IPS-18c (cell line): ENCODE data around the gene OSBPL5.

Experiments
- H3K4me3 ChIP-seq: 2 replicates; pipeline ENCODE4 v1.7.0; 2013; ENCODE audit warnings: low read depth, mild to moderate bottlenecking, low read length, moderate library complexity; ENCODE audit not compliant: insufficient read depth
- H3K9me3 ChIP-seq: one replicate; pipeline ENCODE4 v1.6.1; 2013; ENCODE audit warnings: mild to moderate bottlenecking, low read length, moderate library complexity; ENCODE audit not compliant: control insufficient read depth, insufficient read depth

The OSBPL5 gene

DNA sequence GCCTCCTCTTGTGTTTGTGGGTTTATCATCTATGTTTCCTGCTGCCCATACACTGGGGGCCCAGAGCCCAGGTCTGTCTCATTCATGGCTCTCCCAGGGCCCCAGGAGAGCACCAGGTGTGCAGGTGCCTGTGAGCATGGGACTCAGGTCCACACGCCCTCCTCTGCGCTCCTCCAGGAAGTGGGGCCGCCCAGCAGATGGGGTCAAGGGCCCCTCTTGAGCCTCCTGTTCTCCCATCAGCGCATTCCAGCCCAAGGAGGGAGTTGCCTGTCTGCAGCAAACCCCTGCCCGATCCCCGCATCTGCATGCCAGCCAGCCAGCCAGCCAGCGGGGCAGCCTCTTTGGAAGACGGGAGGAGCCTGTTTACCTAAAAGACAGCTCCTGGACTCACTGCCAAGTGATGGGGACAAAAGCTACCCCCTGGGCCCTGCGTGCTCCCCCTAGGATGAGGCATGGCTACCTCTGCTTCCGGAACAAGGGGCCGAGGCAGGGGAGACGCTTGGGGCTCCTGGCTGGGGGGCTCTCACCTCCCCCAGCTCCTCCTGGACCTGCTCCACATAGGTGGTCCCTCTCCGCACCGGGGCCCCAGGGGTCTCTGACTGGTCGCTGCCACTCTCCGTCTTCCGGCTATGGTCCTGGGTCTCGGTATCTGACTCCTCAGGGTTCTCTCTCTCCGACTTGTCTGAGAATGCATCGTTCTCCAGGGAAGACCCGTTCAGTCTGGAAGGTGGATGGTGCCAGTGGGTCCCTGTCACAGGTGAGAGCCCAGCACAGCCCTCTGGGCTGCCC, 58.2 kb downstream of the OSBPL5 start:
- Histone ChIP-seq H3K4me3 (no peak overlapping the region), H3K9me3 (peaks cover 7% of the 10 kb centered on the region)

DNA sequence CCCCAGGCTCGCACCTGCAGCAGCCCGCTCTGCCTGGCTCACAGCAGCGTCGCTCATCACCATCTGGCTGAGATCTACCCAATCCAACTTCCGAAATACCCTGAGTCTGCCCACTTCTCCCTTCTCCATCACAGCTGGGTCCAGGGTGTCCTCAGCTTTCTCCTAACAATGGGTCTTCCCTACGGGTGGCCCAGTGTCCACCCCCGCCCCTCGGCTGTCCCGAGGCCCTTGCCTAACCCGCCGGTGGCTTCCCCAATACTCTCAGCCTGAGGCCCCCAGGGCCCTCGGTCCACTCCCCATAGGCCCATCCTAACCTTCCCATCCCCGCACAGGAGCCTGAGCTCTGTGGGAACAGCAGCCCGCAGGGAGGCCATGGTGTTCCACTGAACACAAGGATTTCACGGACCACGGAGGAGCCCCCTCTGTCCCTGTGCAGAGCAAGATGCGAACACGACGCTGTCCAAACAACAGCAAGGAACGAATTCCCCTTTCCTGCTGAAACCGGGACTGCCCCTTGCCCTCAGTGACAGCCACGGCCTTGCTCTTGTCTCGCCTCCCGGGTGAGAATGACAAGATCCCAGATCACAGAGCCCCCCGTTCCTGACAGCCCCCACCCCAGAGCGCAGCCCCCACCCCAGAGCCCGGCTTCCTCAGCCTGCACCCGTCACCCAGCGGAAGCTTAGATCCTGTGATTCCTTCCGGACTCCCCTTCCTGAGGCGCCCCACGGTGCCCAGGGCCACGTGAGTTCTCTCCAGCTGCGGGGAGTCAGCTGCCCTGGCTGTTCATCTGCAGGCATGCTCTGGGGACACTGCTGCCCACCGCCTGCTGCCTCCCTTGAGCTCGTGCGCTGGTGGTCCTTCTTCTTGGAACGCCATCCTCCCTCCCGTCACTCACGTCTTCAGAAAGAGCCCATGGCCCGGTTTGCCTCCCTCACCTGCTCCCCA, 59.0 kb downstream of the OSBPL5 start:
- Histone ChIP-seq H3K4me3 (no peak overlapping the region), H3K9me3 (peaks cover 2% of the 10 kb centered on the region)

DNA sequence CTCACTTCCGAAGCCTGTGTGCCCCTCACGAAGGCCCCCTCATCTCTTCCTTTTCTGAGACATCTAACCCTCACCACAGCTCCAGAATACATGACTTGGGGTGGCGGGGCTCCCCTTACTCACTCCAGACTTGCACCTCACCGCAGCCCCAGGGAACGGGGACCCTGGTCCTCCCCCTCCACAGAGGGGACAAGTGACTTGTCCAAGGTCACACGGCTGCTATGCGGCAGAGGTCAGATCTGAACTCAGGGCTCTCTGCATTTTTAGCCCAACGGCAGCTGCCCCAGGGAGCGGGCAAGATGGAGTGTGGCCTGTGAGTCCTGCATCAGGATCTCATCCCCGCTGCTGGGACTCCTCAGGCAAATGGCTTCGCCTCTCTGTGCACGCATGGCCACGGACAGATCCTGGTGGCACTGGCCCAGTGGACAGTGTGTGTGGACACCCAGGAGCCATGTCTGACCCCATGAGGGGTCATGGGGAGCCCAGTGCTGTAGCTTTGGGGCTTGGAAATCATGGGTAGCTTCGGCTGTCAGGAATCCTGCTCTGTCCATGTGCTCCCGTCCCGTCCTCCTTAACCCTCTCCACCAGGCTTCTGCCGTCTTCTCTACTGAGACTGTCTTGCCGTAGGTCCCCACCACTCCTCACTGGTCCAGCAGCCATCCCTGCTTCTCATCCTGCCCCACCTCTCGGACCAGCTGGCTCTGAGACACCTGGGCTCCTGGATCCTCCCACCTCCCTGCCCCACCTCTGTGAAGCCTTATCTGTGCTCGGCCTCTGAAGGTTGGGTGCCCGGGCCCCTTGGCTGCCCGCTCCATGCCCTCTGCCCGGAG, 59.9 kb downstream of the OSBPL5 start:
- no peak overlapping the region for H3K4me3 ChIP-seq

DNA sequence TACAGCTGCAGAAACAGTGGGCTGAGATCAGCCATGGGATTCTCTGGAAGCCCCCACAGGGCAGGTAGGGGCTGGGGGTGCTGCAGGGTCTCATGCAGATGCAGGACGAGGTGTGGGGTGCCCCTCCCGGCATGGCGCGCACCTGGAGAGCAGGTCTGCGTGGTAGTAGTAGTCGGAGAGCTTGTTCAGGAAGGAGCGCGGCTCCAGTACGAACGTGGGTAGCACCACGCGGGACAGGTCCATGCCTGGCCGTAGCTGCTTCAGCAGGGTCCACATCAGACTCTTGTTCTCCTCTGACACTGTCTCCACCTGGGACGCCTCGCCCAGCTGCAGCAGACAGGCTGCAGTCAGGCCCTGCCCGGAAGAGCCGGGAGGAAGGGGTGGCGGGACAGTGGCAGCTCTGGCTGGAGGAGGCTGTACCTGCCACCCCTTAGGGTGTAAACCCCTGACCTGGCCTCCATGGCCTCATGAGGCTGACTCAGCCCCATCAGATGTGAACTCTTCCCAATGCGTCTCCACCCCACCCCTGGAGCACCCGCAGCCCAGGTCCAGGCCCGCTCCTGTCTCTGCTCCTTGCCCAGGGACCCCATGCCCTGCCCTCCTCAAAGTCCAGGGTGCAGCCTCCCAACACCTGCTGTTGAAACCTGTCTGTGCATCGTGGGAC, 60.9 kb downstream of the OSBPL5 start:
- Histone ChIP-seq H3K4me3 (no peak overlapping the region), H3K9me3 (peaks cover 2% of the 10 kb centered on the region)

More for the DNA sequence above, 59.9 kb downstream of the OSBPL5 start:
- peaks cover 2% of the 10 kb centered on the region for H3K9me3 ChIP-seq

DNA sequence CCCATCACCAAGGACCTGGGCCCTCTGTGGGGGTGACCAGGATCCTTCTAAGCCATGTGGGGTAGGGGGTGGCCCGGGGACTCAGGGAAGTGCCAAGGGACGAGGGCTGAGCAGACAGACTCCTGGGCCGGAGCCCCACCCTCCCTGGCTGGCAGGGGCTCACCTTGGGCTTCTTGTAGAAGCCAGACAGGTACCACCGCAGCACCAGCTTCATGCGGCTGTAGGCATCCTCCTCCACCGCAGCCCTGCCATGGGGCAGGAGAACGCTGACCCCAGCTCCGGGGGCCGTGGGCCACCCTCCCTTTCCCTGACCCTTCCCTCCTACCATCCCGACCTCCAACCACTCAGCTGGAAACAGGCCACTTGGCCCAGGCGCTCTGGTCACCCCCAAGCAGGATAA, 62.0 kb downstream of the OSBPL5 start:
- peaks cover 2% of the 10 kb centered on the region for H3K9me3 ChIP-seq
- no peak overlapping the region for H3K4me3 ChIP-seq

DNA sequence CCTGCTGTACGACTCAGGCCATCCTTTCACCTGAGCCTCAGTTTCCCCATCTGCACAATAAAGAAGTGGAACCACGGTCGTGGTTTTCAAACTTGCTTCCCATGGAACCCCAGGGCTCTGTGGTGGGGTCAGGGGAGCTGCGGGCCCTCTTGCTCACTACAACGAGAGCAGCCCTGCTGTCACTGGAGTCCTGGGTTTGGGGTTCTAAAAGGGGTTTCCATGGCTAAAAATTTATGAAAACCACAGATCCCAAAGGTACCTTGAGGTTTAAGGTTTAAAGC, 62.5 kb downstream of the OSBPL5 start:
- Histone ChIP-seq H3K4me3 (no peak overlapping the region), H3K9me3 (peaks cover under 1% of the 10 kb centered on the region)

DNA sequence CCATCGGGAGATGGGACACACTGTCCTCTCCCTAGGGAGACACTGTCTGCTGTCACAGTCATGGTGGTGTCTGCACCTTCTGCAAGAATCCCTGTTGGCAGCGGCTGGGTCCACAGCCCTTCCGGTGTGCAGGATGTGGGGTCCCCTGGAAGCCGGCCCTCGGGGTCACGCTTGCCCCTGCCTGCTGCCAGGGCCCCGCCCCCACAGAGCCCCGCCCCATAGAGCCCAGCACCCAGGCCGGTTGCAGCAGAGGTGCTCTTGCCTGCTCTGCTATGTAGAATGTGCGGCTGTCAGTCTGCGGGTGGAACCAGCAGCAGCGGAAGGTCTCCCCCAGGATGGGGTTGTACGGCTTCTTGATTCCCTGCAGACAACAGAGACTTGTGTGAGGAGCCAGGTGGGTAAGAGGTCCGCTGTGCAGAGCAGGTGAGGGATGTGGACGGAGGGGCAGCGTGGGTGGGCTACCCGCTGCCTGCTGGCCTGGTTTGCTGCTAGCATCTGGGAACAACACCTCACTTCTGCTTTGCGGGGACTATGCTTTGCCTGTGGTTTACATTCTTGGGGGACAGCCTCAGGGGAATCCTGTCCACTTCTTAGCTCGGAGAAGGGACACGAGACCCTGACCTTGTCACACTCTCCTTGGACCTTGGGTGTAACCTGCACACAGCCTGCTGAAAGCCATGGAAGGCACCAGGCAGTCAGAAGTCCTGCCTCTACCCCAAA, 63.0 kb downstream of the OSBPL5 start:
- Histone ChIP-seq H3K9me3 (no peaks in the 10 kb centered on the region), H3K4me3 (no peak overlapping the region)

DNA sequence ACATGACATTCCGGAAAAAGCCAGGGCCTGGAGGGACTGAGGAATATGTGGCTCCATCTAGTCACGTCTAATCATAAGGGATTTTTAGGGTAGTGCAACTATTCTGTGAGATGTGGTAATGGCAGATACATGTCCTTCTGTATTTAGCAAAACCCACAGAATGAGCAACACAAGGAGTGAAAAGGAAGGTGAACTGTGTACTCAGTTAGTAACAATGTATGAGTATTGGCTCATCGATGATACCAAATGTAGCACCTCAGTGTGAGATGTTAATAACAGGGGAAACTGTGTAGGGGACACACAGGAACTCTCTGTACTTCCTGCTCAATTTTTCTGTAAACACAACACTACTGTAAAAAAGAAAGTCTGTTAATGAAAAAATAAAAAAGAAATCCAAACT, 65.9 kb downstream of the OSBPL5 start:
- H3K4me3 ChIP-seq, result no peak overlapping the region
- H3K9me3 ChIP-seq, result no peaks in the 10 kb centered on the region

DNA sequence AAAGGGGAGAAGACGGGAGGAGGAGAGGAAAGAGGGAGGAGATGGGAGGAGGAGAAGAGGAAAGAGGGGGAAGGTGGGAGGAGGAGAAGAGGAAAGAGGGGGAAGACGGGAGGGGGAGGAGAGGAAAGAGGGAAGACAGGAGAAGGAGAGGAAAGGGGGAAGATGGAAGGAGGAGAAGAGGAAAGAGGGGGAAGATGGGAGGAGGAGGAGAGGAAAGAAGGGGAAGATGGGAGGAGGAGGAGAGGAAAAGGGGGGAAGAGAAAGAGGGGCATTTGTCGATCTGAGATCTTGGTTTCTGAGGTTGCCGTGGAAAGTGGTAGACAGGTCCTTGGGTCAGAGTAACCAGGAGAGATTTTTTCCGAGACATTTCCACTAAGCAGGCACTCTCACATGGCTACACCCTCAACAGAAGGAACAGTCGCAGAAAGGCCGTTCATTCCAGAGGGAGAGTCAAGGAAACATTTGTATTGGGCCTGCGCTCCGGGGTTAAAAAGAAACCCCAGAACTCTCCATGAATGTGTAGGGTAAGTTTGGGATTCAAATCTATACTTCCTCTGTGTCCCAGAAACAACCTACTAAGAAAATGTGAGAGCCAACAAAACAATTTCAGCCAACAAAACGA, 68.1 kb downstream of the OSBPL5 start:
- Histone ChIP-seq H3K4me3 (no peak overlapping the region), H3K9me3 (no peaks in the 10 kb centered on the region)

DNA sequence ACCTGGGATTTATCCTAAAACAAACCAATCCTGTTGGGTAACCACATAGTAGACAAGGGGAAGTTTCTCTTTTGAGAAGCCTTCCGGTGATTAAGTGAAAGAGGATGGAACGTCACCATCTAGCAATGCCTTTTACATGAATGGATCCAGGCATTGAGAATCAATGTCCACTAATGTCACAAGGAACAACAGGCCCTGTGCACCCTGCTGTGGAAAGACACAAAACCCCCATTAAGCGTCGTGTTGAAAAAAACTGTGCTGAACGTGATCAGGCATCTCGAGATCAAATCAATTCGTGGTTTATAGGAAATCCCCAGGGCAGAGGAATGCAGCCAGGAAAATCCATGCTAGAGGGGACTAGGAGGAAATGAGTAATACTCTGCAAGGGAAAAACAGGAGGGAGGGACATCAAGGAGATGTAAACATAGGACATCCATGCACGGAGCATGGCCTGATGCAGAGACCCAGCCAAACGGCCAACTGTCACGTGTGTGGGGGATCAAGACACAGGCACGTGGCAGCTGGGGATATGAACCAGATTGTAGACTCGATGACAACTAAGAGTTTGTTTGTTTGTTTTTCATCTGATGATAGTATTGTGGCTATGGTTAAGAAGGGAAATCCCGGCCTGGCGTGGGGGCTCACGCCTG, 69.3 kb downstream of the OSBPL5 start:
- no peaks in the 10 kb centered on the region for H3K9me3 ChIP-seq
- H3K4me3 ChIP-seq, result no peak overlapping the region

DNA sequence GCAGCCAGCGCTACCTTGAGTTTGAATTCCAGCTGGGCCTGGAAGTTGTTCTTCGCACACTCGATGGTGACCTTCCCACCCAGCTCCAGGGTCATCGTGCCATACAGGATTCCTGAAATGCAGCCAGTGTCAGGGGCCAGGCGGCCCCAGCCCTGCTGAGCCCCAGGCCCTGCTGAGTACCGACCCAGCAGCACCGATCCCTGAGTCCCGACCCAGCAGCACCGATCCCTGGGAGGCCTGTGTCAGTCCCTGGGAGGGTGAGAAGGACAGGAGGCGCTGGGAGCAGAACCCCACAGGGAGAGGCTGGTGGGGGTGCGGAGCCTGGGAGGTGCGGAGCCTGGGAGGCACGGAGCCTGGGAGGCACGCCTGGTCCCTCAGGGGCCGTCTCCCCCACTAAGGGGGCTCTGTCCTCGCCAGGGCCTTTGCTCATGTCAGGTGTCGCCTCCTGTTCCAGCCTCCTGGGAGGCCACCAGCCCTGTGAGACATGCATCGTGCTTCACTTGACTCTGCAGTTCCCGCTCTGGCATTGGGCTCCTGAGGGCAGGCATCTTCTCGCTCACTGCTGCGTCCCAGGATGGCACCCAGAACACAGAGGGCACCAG, 70.8 kb downstream of the OSBPL5 start:
- H3K9me3 ChIP-seq, result no peaks in the 10 kb centered on the region
- H3K4me3 ChIP-seq, result no peak overlapping the region

DNA sequence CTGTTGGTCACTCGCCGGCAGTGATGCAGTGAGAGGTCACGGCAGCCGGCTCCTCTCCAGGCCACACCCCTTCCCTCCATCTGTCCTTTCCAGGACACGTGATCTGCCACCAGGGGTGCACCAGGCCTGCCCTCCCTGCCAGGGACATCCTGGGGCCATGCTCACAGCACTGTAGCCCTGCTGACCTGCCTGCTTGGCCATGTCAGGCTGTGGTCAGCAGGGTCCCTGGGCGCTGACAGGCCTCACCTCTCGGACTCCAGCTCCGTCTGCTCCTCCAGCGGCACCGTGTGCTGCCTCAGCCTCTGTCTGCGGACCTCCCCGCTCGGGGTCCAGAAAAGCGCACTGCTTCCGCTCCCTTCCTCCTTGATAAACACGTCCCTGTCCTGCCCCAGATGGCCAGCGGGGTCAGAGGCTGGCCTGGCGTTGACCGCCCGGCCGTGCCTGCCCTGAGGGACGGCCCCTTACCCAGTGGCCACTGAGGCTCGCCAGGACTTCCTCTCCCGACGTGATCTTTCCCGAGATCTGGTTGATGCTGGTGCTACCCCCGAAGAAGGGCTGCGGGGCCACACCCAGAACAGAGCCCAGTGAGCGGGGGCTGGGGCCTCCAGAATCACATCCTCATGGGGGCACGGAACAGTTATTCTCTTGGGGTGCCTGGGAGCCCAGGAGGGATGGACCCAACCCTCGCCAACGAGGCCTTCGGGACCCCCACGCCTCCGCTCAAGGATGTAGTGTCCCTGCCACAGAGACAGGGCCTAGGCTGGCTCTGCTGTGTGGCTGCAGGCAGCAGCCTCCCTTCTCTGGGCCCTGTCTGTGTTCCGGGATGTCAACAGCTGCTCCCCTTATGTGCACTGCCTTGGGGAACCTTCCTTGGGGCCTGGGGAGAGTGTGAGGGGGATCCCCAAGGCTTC, 71.6 kb downstream of the OSBPL5 start:
- no peaks in the 10 kb centered on the region for H3K9me3 ChIP-seq
- no peak overlapping the region for H3K4me3 ChIP-seq

DNA sequence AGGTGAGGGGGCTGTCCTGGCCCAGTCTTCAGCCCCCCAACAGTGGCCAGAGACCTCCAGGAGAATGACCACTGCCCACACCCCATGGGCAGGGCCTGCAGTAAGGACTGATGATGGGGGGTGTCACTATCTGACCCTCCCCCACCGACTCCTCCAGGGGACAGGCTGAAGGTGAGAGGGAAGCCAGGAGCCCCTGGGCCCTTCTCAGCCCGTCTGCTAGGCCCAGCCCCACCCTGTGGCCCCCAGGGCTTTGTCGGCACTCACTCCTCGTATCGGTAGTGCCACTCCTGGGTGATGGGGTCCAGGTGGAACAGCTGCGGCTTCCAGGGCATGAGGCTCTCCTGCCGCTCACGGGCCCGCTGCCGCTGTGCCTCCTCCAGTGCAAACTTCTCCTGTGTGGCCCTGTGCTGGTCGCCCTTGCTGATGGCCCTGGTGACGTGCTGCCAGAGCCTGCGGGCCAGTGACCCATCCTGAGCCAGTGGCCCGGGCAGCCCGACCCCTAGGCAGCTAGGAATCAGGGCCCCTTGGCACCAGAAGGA, 72.4 kb downstream of the OSBPL5 start:
- no peak overlapping the region for H3K4me3 ChIP-seq
- no peaks in the 10 kb centered on the region for H3K9me3 ChIP-seq

DNA sequence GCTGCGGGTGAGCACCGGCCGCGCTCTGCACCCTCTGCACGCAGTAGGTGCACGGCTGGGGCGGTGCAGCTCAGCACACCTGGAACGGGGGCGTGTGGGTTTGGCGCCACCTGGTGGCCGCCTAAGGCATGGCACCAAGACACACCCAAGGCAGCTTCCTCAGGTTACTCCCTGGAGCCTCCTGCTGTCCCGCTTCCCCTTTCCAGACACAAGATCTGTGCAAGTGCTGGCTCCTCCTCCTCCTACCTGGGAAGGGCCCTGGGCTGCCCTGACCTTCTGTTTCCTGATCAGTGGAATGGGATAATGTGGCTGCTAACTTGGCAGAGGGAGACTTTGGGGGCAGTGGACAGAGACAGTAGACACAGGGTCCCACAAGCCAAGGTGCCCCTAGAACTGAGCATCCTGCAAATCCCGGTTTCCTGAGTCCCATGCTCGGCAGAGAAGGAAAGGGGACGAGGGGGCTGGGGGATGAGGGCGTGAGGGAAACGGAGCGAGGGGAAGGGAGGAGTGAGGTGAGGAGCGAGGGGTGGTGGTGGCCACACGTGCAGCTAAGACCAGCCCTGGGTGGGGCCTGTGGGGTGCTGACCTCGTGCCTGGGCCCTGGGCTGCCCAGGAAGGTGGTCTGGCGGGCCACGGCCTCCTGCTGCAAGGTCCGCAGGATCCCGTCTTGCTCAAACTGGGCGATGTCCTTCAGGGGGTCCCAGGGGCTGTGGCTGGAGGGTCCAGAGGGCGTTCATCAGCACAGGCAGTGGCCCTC, 73.1 kb downstream of the OSBPL5 start:
- no peaks in the 10 kb centered on the region for H3K9me3 ChIP-seq
- no peak overlapping the region for H3K4me3 ChIP-seq
